ENCODE measurements around the gene RPS6KA3.

RPS6KA3 gene

DNA sequence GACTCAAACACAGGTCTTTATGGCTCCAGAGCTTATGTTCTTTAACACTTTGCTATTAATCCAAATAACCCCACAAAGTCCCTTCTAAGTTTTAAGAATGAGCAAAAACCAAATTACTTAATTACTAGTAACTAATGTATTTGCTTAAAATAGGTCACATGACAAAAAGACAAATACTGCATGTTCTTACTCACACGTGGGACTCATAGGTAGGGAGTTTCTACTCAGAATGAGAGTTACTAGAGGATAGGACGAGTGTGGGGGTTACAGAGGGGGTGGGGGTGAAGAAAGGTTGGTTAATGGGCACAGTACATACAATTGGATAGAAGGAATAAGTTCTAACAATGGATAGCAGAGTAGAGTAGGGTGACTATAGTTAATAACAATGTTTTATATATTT is 5.8 kb downstream of the RPS6KA3 start:
- Histone ChIP-seq H3K79me2 (ENCODE audit: low read length) (peaks cover 80% of the 10 kb centered on the region), H4K20me1 (ENCODE audit: insufficient read depth, low read length) (peaks cover 75% of the 10 kb centered on the region), H3K9me3 (ENCODE audit: insufficient read depth, low read length) (no peaks in the 10 kb centered on the region), H3K4me2 (ENCODE audit: low read length) (no peak overlapping the region), H3K9ac (ENCODE audit: low read length) (no peak overlapping the region), H3K4me1 (ENCODE audit: low read length) (peaks cover 34% of the 10 kb centered on the region), H3K27me3 (ENCODE audit: low read depth, low read length) (no peaks in the 10 kb centered on the region), H3K27ac (ENCODE audit: low read length) (no peak overlapping the region), H3K4me3 (ENCODE audit: low read length) (no peak overlapping the region), H3K36me3 (replicated peaks; ENCODE audit: low read depth, low read length) (peaks cover 3% of the 10 kb centered on the region), H2AFZ (ENCODE audit: low read depth, low read length) (no peak overlapping the region)
- TF ChIP-seq, protein P1, sequence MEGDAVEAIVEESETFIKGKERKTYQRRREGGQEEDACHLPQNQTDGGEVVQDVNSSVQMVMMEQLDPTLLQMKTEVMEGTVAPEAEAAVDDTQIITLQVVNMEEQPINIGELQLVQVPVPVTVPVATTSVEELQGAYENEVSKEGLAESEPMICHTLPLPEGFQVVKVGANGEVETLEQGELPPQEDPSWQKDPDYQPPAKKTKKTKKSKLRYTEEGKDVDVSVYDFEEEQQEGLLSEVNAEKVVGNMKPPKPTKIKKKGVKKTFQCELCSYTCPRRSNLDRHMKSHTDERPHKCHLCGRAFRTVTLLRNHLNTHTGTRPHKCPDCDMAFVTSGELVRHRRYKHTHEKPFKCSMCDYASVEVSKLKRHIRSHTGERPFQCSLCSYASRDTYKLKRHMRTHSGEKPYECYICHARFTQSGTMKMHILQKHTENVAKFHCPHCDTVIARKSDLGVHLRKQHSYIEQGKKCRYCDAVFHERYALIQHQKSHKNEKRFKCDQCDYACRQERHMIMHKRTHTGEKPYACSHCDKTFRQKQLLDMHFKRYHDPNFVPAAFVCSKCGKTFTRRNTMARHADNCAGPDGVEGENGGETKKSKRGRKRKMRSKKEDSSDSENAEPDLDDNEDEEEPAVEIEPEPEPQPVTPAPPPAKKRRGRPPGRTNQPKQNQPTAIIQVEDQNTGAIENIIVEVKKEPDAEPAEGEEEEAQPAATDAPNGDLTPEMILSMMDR (IDR thresholded peaks at IDR 0.05; ENCODE audit: low read depth, low read length), result no peak
- no peak for TF ChIP-seq EZH2phosphoT487 (IDR thresholded peaks at IDR 0.05; ENCODE audit: low read depth)

DNA sequence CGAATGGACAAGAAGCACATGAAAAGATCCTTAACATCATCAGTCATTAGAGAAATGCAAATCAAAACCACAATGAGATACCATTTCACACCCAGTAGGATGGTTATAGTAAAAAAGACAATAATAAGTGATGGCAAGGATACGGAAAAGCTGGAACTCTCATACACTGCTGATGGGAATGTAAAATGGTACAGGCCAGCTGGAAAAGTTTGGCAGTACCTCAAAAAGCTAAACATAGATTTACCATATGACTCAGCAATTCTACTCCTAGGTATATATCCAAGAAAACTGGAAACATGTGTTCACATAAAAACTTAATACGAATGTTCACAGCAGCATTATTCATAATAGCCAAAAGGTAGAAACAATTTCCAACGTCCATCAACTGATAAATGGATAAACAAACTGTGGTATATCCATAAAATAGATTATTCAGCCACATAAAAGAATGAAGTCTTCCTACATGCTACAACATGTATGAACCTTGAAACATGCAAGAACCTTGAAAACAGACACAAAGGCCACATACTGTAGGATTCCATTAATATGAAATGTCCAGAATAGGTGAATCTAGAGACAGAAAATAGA is 11.9 kb downstream of the RPS6KA3 start:
- Histone ChIP-seq H3K4me2 (ENCODE audit: low read length) (no peak overlapping the region), H2AFZ (ENCODE audit: low read depth, low read length) (no peak overlapping the region), H3K79me2 (ENCODE audit: low read length) (peaks cover 43% of the 10 kb centered on the region), H3K27ac (ENCODE audit: low read length) (no peak overlapping the region), H3K4me1 (ENCODE audit: low read length) (peaks cover 4% of the 10 kb centered on the region), H3K9ac (ENCODE audit: low read length) (no peak overlapping the region), H3K4me3 (ENCODE audit: low read length) (no peak overlapping the region), H3K27me3 (ENCODE audit: low read depth, low read length) (no peaks in the 10 kb centered on the region), H3K9me3 (ENCODE audit: insufficient read depth, low read length) (no peaks in the 10 kb centered on the region), H4K20me1 (ENCODE audit: insufficient read depth, low read length) (peaks cover 55% of the 10 kb centered on the region), H3K36me3 (replicated peaks; ENCODE audit: low read depth, low read length) (peaks cover 16% of the 10 kb centered on the region)
- TF ChIP-seq, protein P1 (IDR thresholded peaks at IDR 0.05; ENCODE audit: low read depth, low read length), result no peak
- no peak for TF ChIP-seq EZH2phosphoT487 (IDR thresholded peaks at IDR 0.05; ENCODE audit: low read depth)

DNA sequence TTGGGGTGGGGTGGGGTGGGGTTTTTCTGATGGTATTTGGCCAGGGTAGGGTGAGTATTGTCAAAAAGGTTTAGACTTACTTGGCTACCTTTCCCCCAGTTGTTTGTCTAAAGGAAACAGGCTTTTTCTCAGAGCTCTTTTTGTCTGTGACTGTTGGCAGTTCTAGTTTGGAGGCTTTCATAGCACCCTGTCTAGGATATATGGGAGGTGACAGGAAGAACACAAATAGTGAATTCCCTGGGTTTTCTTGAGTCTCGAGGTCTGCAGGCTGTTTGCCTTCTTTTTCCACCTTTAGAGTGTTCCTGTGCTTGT is 13.5 kb downstream of the RPS6KA3 start:
- peaks cover 16% of the 10 kb centered on the region for H3K36me3 ChIP-seq (replicated peaks; ENCODE audit: low read depth, low read length)
- TF ChIP-seq, protein P1 (IDR thresholded peaks at IDR 0.05; ENCODE audit: low read depth, low read length), result no peak
- no peak for TF ChIP-seq EZH2phosphoT487 (IDR thresholded peaks at IDR 0.05; ENCODE audit: low read depth)
- no peak overlapping the region for H3K4me3 ChIP-seq (ENCODE audit: low read length)
- peaks cover 39% of the 10 kb centered on the region for H3K79me2 ChIP-seq (ENCODE audit: low read length)
- peaks cover 52% of the 10 kb centered on the region for H4K20me1 ChIP-seq (ENCODE audit: insufficient read depth, low read length)
- no peak overlapping the region for H3K9ac ChIP-seq (ENCODE audit: low read length)
- H3K4me2 ChIP-seq (ENCODE audit: low read length), result no peak overlapping the region
- no peak overlapping the region for H3K27ac ChIP-seq (ENCODE audit: low read length)
- no peaks in the 10 kb centered on the region for H3K27me3 ChIP-seq (ENCODE audit: low read depth, low read length)
- no peaks in the 10 kb centered on the region for H3K9me3 ChIP-seq (ENCODE audit: insufficient read depth, low read length)
- H3K4me1 ChIP-seq (ENCODE audit: low read length), result peaks cover 11% of the 10 kb centered on the region
- no peak overlapping the region for H2AFZ ChIP-seq (ENCODE audit: low read depth, low read length)

DNA sequence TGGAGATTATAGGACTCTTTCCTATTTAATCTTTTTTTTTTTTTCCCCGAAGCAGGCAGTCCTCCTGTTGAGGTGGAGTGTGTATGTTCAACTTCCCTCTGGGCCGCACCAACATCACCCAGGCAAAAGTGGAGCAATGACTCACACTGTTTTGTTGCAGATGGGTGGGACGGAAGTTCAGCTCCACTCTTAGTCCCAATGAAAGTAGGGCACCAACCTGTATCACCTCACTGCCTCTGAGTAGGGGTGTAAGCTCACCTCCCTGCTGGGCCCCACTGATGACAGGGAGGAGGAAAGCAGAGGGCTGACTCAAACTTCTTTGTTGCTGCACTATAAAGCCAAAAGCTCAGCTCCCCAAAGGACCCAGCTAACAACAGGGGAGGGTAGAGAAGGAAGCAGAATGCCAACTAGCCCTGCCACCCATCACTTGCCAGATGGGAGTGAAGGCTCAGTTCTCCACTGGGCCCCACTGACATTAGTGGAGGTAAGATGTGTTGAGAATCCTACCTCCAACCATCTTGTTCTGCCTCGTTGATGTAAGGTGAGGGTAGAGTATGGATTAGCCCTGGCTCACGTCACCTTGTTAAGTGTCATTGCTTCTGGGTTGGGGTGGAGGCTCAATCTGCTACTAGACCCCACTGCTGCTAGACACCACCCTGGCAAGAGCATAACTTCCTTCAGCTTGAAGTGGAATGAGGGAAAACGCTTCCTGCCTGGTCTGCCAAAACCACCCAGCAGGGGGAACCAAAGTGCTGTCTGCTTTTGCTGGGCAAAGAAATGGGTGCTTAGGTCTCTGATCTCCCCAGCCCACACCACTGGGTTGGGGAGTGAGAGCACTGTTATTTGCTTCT is 14.1 kb downstream of the RPS6KA3 start:
- H3K27ac ChIP-seq (ENCODE audit: low read length), result no peak overlapping the region
- H3K4me2 ChIP-seq (ENCODE audit: low read length), result no peak overlapping the region

More for the DNA sequence above, 14.1 kb downstream of the RPS6KA3 start:
- H3K4me3 ChIP-seq (ENCODE audit: low read length), result no peak overlapping the region
- H3K79me2 ChIP-seq (ENCODE audit: low read length), result peaks cover 39% of the 10 kb centered on the region
- no peak overlapping the region for H2AFZ ChIP-seq (ENCODE audit: low read depth, low read length)
- H3K27me3 ChIP-seq (ENCODE audit: low read depth, low read length), result no peaks in the 10 kb centered on the region
- no peak overlapping the region for H3K9ac ChIP-seq (ENCODE audit: low read length)
- TF ChIP-seq, protein P1 (IDR thresholded peaks at IDR 0.05; ENCODE audit: low read depth, low read length), result peak; percentile 69
- TF ChIP-seq EZH2phosphoT487 (IDR thresholded peaks at IDR 0.05; ENCODE audit: low read depth), result no peak
- peaks cover 16% of the 10 kb centered on the region for H3K36me3 ChIP-seq (replicated peaks; ENCODE audit: low read depth, low read length)
- H4K20me1 ChIP-seq (ENCODE audit: insufficient read depth, low read length), result peaks cover 52% of the 10 kb centered on the region
- H3K4me1 ChIP-seq (ENCODE audit: low read length), result peaks cover 11% of the 10 kb centered on the region
- H3K9me3 ChIP-seq (ENCODE audit: insufficient read depth, low read length), result no peaks in the 10 kb centered on the region

Data from OCI-LY3 (cell line).